HL-60/S4 (cell line): Measurements from ENCODE around the gene JOSD2.

Experiments used
- in situ Hi-C: fragments of 300-500 bp; cut with MboI; formaldehyde crosslinking; loops from 2 replicates; pipeline ENCODE4 v1.14.3; 2022; ENCODE audit warnings: low sequenced_read_pairs

The JOSD2 gene

DNA sequence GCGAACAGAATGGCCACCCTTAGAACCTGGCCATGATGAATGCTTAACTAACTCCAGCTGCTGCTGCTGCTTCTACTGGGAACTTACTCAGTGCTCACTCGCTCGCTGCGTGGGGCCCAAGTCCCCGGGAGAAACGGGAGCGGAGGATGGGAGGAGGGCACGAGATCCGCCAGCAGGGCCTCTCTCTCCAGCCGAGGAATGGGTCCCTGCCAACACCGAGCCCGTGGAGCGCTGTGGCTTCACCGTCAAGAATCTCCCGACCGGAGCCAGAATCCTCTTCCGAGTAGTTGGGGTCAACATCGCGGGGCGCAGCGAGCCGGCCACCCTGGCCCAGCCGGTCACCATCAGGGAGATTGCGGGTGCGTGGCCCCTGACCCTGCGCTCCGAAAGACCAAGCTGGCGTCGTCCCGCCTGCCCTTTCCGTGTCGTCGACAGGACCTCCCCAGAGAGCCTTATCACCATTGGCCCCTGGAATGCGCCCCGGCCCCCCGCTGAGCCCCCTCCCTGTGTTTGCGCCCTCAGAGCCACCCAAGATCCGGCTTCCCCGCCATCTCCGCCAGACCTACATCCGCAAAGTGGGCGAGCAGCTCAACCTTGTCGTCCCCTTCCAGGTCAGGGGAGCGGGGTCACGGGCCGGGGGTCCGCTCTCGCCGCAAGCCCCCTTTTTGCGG, 52.5 kb downstream of the JOSD2 start:
- in situ Hi-C loops, result no loop called here

DNA sequence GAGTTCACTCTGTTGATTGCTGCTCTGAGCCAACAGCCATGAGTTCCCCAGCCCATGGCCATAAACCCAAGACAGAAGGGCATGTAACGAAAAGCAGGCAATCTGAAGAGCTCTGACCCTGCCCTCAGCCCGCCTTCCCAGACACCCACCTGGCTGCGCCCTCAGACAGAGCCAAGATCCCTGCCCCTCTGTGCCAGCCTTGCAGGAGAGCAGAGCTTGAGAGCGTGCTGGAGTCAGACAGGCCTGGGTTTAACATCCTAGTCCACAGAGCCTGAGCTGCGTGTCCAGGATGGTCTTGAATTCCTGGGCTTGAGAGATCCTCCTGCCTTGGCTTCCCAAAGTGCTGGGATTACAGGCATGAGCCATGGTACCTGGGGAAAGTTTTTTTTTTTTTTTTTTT, 53.7 kb downstream of the JOSD2 start:
- in situ Hi-C loops, result no loop called here
